Panc1 (cell line): ENCODE measurements around the gene RFC1. TPM values are rescaled to one million over a fixed set of nuclear protein-coding genes. Genes with fewer than 3 reads are reported as not detected.

Source experiments
- ATAC-seq: fragments of 200-7000 bp; cut with Tn5 transposase; 2 replicates; pipeline ENCODE4 v1.9.1; 2020; ENCODE audit warnings: mild to moderate bottlenecking, moderate library complexity
- BruUV-seq: library from RNA; stranded (reverse); fragments of 400-500 nt; replicated peaks from 2 replicates; lab custom pipeline; 2021; lab: Mats Ljungman, UMichigan
- CTCF ChIA-PET: fragments of 300-600 bp; sonication (Branson Sonifier 250); formaldehyde crosslinking; loops from one replicate; lab custom pipeline; 2022; ENCODE audit warnings: antibody characterized with exemption; lab: Charles Lee
- POLR2A ChIA-PET: fragments of 300-600 bp; sonication (Branson Sonifier 250); formaldehyde crosslinking; loops from one replicate; lab custom pipeline; 2022; ENCODE audit warnings: antibody characterized with exemption; lab: Charles Lee
- DNase-seq: peaks from one replicate; pipeline ENCODE4 v3.0.0-alpha.2; 2010; ENCODE audit warnings: low read depth, low spot score
- H3K27ac ChIP-seq: 2 replicates; pipeline ENCODE4 v1.5.1; 2011; ENCODE audit warnings: mild to moderate bottlenecking, low read length, inconsistent platforms
- H3K27me3 ChIP-seq: fragments of 200-500 bp; sonication (Bioruptor generic); 2 replicates; pipeline ENCODE4 v1.6.0; 2014; ENCODE audit warnings: low read length, inconsistent platforms; ENCODE audit not compliant: control insufficient read depth, insufficient read depth
- H3K36me3 ChIP-seq: fragments of 200-500 bp; sonication (Bioruptor generic); 2 replicates; pipeline ENCODE4 v1.5.1; 2014; ENCODE audit warnings: inconsistent platforms, mild to moderate bottlenecking, low read length, moderate library complexity; ENCODE audit not compliant: control insufficient read depth, insufficient read depth
- H3K4me1 ChIP-seq: 2 replicates; pipeline ENCODE4 v1.5.1; 2011; ENCODE audit warnings: inconsistent platforms, mild to moderate bottlenecking, low read length, moderate library complexity; ENCODE audit not compliant: control insufficient read depth, insufficient read depth
- H3K4me3 ChIP-seq, 2 experiments: 2 replicates each; pipeline ENCODE4 v1.5.1; 2011 to 2012; ENCODE audit warnings: low read depth in 2 of 2, low read length in 2 of 2, mild to moderate bottlenecking in 2 of 2, inconsistent platforms in 1 of 2, moderate library complexity in 1 of 2
- H3K9me3 ChIP-seq: fragments of 200-500 bp; sonication (Bioruptor generic); 2 replicates; pipeline ENCODE4 v1.5.1; 2014; ENCODE audit warnings: low read depth, mild to moderate bottlenecking, inconsistent platforms, low read length, moderate library complexity; ENCODE audit not compliant: control insufficient read depth, insufficient read depth
- POLR2AphosphoS5 ChIP-seq: IDR thresholded peaks from 2 replicates; pipeline ENCODE4 v1.6.1; 2012; ENCODE audit warnings: mild to moderate bottlenecking, low read depth, low read length, moderate library complexity
- SIN3A ChIP-seq: IDR thresholded peaks from 2 replicates; pipeline ENCODE4 v1.6.1; 2012; ENCODE audit warnings: low read depth, mild to moderate bottlenecking, low read length, moderate library complexity, borderline replicate concordance; ENCODE audit not compliant: insufficient read depth
- TCF7L2 ChIP-seq: IDR thresholded peaks from 2 replicates; pipeline ENCODE4 v1.6.1; 2011; ENCODE audit warnings: mild to moderate bottlenecking, low read depth, low read length, inconsistent platforms
- in situ Hi-C: cut with HindIII; loops from 2 replicates; pipeline ENCODE4 v1.10.0; 2016; ENCODE audit warnings: low sequenced_read_pairs, low pct_unique_long_range_greater_than_20kb
- intact Hi-C: fragments of 100-400 bp; cut with micrococcal nuclease; formaldehyde crosslinking; loops from one replicate; pipeline ENCODE4 v1.10.0; 2022; ENCODE audit not compliant: unreplicated experiment
- total RNA-seq: library from RNA; stranded (reverse); gene quantifications from one replicate; pipeline ENCODE4 v1.2.1, GENCODE V29; 2021; ENCODE audit not compliant: unreplicated experiment
- TF ChIP-seq, protein P1 (sequence below), 2 experiments: IDR thresholded peaks; 2 replicates each; pipeline ENCODE4 v1.6.1; 2011 to 2012; ENCODE audit warnings: low read depth in 2 of 2, control low read depth in 1 of 2, low read length in 1 of 2, mild to moderate bottlenecking in 1 of 2, moderate library complexity in 1 of 2; ENCODE audit not compliant: insufficient read depth in 1 of 2
- TF ChIP-seq, protein P2 (sequence below): fragments of 450-650 bp; IDR thresholded peaks from 2 replicates; pipeline ENCODE4 v1.5.1; 2017; ENCODE audit warnings: mild to moderate bottlenecking

The RFC1 gene
- total RNA-seq, 1 experiment from 2014 or later = 34.4 TPM

DNA sequence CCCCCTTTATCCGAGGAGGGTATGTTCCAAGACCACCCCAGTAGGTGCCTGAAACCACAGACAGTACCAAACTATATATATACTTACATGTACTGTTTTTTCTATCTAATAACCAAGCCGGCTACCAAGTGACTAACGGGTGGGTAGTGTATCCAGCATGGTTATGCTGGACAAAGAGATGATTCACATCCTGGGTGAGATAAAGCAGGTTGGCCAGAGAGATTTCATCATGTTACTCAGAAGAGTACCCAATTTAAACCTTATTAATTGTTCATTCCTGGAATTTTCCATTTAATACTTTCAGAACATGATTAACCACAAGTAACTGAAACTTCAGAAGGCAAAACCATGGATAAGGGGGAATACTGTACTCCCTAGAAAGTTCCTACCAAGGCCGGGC, 46.5 kb downstream of the RFC1 start:
- no peaks in the 10 kb centered on the region; the same call in 1 of the 2 replicates for H3K4me1 ChIP-seq
- peak; percentile 87 for ATAC-seq
- H3K4me3 ChIP-seq = no peak overlapping the region
- TF ChIP-seq, protein P1, sequence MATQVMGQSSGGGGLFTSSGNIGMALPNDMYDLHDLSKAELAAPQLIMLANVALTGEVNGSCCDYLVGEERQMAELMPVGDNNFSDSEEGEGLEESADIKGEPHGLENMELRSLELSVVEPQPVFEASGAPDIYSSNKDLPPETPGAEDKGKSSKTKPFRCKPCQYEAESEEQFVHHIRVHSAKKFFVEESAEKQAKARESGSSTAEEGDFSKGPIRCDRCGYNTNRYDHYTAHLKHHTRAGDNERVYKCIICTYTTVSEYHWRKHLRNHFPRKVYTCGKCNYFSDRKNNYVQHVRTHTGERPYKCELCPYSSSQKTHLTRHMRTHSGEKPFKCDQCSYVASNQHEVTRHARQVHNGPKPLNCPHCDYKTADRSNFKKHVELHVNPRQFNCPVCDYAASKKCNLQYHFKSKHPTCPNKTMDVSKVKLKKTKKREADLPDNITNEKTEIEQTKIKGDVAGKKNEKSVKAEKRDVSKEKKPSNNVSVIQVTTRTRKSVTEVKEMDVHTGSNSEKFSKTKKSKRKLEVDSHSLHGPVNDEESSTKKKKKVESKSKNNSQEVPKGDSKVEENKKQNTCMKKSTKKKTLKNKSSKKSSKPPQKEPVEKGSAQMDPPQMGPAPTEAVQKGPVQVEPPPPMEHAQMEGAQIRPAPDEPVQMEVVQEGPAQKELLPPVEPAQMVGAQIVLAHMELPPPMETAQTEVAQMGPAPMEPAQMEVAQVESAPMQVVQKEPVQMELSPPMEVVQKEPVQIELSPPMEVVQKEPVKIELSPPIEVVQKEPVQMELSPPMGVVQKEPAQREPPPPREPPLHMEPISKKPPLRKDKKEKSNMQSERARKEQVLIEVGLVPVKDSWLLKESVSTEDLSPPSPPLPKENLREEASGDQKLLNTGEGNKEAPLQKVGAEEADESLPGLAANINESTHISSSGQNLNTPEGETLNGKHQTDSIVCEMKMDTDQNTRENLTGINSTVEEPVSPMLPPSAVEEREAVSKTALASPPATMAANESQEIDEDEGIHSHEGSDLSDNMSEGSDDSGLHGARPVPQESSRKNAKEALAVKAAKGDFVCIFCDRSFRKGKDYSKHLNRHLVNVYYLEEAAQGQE (IDR thresholded peaks at IDR 0.05; ENCODE audit: insufficient read depth in 1 of 2, low read depth in 2 of 2, low read length in 1 of 2) = no peak
- no peak for TF ChIP-seq SIN3A
- no peak for TF ChIP-seq POLR2AphosphoS5
- TF ChIP-seq, protein P2, sequence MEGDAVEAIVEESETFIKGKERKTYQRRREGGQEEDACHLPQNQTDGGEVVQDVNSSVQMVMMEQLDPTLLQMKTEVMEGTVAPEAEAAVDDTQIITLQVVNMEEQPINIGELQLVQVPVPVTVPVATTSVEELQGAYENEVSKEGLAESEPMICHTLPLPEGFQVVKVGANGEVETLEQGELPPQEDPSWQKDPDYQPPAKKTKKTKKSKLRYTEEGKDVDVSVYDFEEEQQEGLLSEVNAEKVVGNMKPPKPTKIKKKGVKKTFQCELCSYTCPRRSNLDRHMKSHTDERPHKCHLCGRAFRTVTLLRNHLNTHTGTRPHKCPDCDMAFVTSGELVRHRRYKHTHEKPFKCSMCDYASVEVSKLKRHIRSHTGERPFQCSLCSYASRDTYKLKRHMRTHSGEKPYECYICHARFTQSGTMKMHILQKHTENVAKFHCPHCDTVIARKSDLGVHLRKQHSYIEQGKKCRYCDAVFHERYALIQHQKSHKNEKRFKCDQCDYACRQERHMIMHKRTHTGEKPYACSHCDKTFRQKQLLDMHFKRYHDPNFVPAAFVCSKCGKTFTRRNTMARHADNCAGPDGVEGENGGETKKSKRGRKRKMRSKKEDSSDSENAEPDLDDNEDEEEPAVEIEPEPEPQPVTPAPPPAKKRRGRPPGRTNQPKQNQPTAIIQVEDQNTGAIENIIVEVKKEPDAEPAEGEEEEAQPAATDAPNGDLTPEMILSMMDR = no peak
- no peak for TF ChIP-seq TCF7L2
- ChIA-PET POLR2A (no interaction called here), CTCF (no interaction called here)
- in situ Hi-C loops (no loop called here), intact Hi-C loops (no loop called here)
- H3K9me3 ChIP-seq = no peaks in the 10 kb centered on the region
- no peaks in the 10 kb centered on the region; the same call in 1 of the 2 replicates for H3K36me3 ChIP-seq
- peak; percentile 41 for DNase-seq
- no peak overlapping the region; the same call in 1 of the 2 replicates for H3K27ac ChIP-seq
- BruUV-seq = no TSS peak
- no peaks in the 10 kb centered on the region for H3K27me3 ChIP-seq

DNA sequence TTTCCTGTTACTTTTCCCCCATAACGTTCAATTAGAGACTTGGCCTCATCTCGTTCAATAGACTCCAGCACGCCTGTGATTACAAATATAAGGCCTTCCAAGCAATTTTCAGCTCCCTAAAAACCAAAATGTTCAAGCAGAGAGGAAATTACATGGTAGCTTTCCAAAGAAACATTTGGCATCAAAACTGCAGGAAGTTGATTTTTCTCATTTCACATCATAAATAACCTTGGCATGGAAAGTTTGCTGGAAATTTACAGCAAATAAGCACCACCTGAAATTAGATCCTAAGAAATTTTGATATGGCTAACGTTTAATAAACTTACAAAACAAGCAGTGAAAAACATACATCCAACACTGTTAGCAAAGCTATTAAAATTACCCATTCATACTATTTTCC, 53.3 kb downstream of the RFC1 start:
- TF ChIP-seq, protein P2 = no peak
- TF ChIP-seq POLR2AphosphoS5 (no peak), TCF7L2 (no peak), SIN3A (no peak)
- TF ChIP-seq, protein P1 (IDR thresholded peaks at IDR 0.05; ENCODE audit: insufficient read depth in 1 of 2, low read depth in 2 of 2, low read length in 1 of 2) = no peak
- intact Hi-C loops (no loop called here), in situ Hi-C loops (no loop called here)
- ChIA-PET POLR2A (no interaction called here), CTCF (no interaction called here)
- DNase-seq (no peak), ATAC-seq (no peak)
- H3K27me3 ChIP-seq = no peaks in the 10 kb centered on the region
- no peaks in the 10 kb centered on the region; the same call in 1 of the 2 replicates for H3K36me3 ChIP-seq
- H3K4me3 ChIP-seq = no peak overlapping the region
- no TSS peak for BruUV-seq
- no peaks in the 10 kb centered on the region for H3K9me3 ChIP-seq
- no peak overlapping the region for H3K27ac ChIP-seq
- H3K4me1 ChIP-seq = no peaks in the 10 kb centered on the region; the same call in 1 of the 2 replicates
